Progenitor cell of endocrine pancreas (in vitro differentiated cells): ENCODE data around the gene ETNK2. TPM values are rescaled to one million over a fixed set of nuclear protein-coding genes. Genes with fewer than 3 reads are reported as not detected.
A peak's percentile ranks its signal among the peaks of the same experiment; 100 is the strongest.

Experiments used
- DNase-seq: peaks from one replicate; pipeline ENCODE4 v3.0.0; 2021; ENCODE audit warnings: low spot score; ENCODE audit not compliant: unreplicated experiment
- H3K27ac Mint-ChIP-seq: 2 replicates; pipeline ENCODE4 v1.8.0; 2021; ENCODE audit warnings: mild to moderate bottlenecking, moderate library complexity, mixed read lengths
- H3K27me3 Mint-ChIP-seq: 2 replicates; pipeline ENCODE4 v1.8.0; 2021; ENCODE audit warnings: mixed read lengths
- H3K36me3 Mint-ChIP-seq: 2 replicates; pipeline ENCODE4 v1.8.0; 2022; ENCODE audit warnings: mixed read lengths; ENCODE audit not compliant: insufficient read depth
- H3K4me1 Mint-ChIP-seq: 2 replicates; pipeline ENCODE4 v1.8.0; 2021; ENCODE audit warnings: low read depth, mixed read lengths
- H3K4me3 Mint-ChIP-seq: 2 replicates; pipeline ENCODE4 v1.8.0; 2021; ENCODE audit warnings: low read depth, mild to moderate bottlenecking, moderate library complexity, mixed read lengths
- H3K9me3 Mint-ChIP-seq: 2 replicates; pipeline ENCODE4 v1.8.0; 2021; ENCODE audit warnings: low read depth, mixed read lengths
- CTCF ChIP-seq: fragments of 200-600 bp; sonication (generic); IDR thresholded peaks from one replicate; pipeline ENCODE4 v1.5.0; 2021; ENCODE audit warnings: antibody characterized with exemption, mild to moderate bottlenecking; ENCODE audit not compliant: unreplicated experiment
- total RNA-seq: library from RNA; stranded (reverse); gene quantifications from 2 replicates; pipeline ENCODE4 v1.2.1, GENCODE V29; 2021

Gene ETNK2
- total RNA-seq, 1 donor from 2014 or later, result 22.6 TPM

- H3K4me1 Mint-ChIP-seq, result peaks cover 6% of the 10 kb centered on the region
- peaks cover 82% of the 10 kb centered on the region for H3K27me3 Mint-ChIP-seq
- no peak for TF ChIP-seq CTCF
- H3K36me3 Mint-ChIP-seq, result no peaks in the 10 kb centered on the region
- no peak overlapping the region for H3K4me3 Mint-ChIP-seq
- no peaks in the 10 kb centered on the region for H3K9me3 Mint-ChIP-seq
- DNase-seq, result no peak
- H3K27ac Mint-ChIP-seq, result no peak overlapping the region
Observed at GRCh38 chr1:204192046-204192445, 40.2 kb upstream of the ETNK2 start.

- no peak for TF ChIP-seq CTCF
- no peak for DNase-seq
- Mint-ChIP-seq H3K36me3 (no peaks in the 10 kb centered on the region), H3K4me3 (no peak overlapping the region), H3K27me3 (peaks cover 84% of the 10 kb centered on the region), H3K4me1 (peaks cover 6% of the 10 kb centered on the region), H3K27ac (no peak overlapping the region), H3K9me3 (no peaks in the 10 kb centered on the region)
Observed at GRCh38 chr1:204191456-204191855, 39.6 kb upstream of the ETNK2 start.

GRCh38 chr1:204190212-204191211 is 38.7 kb upstream of the ETNK2 start:
- no peak for TF ChIP-seq CTCF
- no peak overlapping the region for H3K27ac Mint-ChIP-seq
- peaks cover 80% of the 10 kb centered on the region for H3K27me3 Mint-ChIP-seq
- H3K4me3 Mint-ChIP-seq, result peak overlapping the region; percentile 44
- peak; percentile 39 for DNase-seq
- H3K4me1 Mint-ChIP-seq, result peaks cover 6% of the 10 kb centered on the region
- no peaks in the 10 kb centered on the region for H3K9me3 Mint-ChIP-seq
- no peaks in the 10 kb centered on the region for H3K36me3 Mint-ChIP-seq

GRCh38 chr1:204188959-204189639 is 37.3 kb upstream of the ETNK2 start:
- H3K27ac Mint-ChIP-seq, result no peak overlapping the region
- H3K27me3 Mint-ChIP-seq, result peaks cover 66% of the 10 kb centered on the region
- peaks cover 6% of the 10 kb centered on the region for H3K4me1 Mint-ChIP-seq
- peak overlapping the region; percentile 12 for H3K4me3 Mint-ChIP-seq
- TF ChIP-seq CTCF, result no peak
- DNase-seq, result no peak
- no peaks in the 10 kb centered on the region for H3K9me3 Mint-ChIP-seq
- no peaks in the 10 kb centered on the region for H3K36me3 Mint-ChIP-seq

GRCh38 chr1:204186597-204186996 is 34.8 kb upstream of the ETNK2 start:
- H3K4me3 Mint-ChIP-seq, result no peak overlapping the region
- no peak for TF ChIP-seq CTCF

More at GRCh38 chr1:204186597-204186996, 34.8 kb upstream of the ETNK2 start:
- H3K27ac Mint-ChIP-seq, result no peak overlapping the region
- H3K36me3 Mint-ChIP-seq, result no peaks in the 10 kb centered on the region
- H3K9me3 Mint-ChIP-seq, result no peaks in the 10 kb centered on the region
- H3K4me1 Mint-ChIP-seq, result peaks cover 6% of the 10 kb centered on the region
- no peak for DNase-seq
- peaks cover 47% of the 10 kb centered on the region for H3K27me3 Mint-ChIP-seq
